COLO829 (cell line): ENCODE data around the gene FYB2.

Experiments used
- DNase-seq: peaks from one replicate; pipeline ENCODE4 v3.0.0; 2012; ENCODE audit warnings: low spot score

Gene FYB2

GRCh38 chr1:56819387-56819899 lies at the start of gene FYB2:
Gene FYB2, minus strand, starts transcription at chr1:56819404. Its CDS starts 114 bp downstream, at chr1:56819290.
- no peak for DNase-seq

- no peak for DNase-seq
Measured at GRCh38 chr1:56868761-56869160, 49.6 kb upstream of the FYB2 start.

DNA sequence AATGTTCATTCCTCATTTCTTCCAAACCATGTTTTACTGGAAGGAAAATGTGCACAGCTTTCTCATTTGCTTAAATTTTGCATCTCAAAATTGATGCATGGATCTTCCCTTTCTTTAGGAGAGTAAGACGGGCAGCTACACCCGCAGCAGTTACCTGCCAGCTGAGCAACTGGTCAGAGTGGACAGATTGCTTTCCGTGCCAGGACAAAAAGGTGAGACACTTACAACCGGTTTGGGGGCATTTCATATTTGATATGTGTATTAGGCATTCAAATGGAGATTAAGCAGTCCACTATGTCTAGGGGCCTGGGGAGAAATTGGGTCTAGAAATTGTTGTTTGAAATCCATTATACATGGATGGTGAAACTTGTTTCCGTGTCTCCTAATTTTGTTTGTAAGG lies 48.3 kb upstream of the FYB2 start:
- DNase-seq, result no peak

GRCh38 chr1:56866656-56867055 lies 47.5 kb upstream of the FYB2 start:
- DNase-seq, result no peak

DNA sequence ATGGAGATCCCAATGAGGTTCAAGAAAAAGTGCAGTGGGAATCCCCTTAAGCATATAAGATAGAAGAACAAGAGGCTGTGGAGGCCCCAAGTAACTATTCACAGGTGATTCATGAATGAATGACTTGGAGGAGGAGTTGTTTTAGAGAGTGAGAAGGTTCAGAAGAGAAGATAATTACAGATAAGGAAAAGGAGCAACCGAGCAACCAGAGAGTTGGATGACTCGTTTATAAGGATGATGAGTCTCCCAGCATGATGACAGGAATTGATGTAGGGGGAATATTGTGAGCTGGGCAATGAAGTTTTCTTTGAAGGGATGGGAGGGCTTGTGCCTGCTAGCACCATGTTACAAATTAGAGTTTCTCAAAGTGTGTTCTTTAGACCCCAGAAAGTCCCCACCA lies 45.2 kb upstream of the FYB2 start:
- DNase-seq, result no peak

- no peak for DNase-seq
Measured at GRCh38 chr1:56863265-56863992, 44.2 kb upstream of the FYB2 start.

DNA sequence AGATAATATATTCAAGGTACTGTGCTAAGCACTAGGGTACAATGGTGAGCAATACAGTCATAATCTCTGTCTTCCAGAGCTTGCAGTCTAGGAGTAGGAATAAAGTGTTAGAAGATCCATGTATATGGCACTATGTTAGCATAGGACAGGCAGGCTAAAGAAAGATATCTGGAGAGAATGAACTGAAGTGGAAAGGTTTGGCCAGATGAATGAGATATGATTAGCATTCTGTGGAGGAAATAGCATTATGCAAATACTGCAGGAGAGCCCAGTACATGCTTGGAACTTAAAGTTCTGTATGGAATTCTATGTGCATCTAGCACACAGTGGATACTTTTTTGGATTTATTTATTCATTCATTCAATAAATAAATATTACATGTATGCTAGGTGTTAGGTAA lies 40.1 kb upstream of the FYB2 start:
- no peak for DNase-seq

GRCh38 chr1:56856186-56856585 lies 37.0 kb upstream of the FYB2 start:
- no peak for DNase-seq

DNA sequence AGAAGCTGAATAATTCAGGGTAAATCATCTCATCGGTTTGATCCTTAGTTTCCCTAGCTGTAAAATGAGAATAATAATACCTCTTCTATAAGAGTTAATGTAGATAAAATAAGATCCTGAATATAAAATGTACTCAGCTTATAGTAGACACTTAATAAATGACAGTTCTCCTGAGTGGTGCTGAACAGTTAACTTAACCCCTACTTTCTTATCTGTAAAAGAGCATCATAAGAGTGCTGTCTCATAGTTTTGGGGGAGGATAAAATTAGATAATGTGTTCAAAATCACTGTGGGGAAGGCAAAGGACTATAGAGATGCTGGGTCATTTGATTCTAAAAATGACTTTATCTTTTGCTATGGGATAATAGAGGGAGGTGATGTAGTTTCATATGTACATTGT lies 36.0 kb upstream of the FYB2 start:
- DNase-seq, result no peak

- DNase-seq, result no peak
Measured at GRCh38 chr1:56854521-56855099, 35.4 kb upstream of the FYB2 start, which contains the start of gene C8A. Gene C8A, plus strand, starts transcription at chr1:56854797. Its CDS starts 105 bp downstream, at chr1:56854902.

DNA sequence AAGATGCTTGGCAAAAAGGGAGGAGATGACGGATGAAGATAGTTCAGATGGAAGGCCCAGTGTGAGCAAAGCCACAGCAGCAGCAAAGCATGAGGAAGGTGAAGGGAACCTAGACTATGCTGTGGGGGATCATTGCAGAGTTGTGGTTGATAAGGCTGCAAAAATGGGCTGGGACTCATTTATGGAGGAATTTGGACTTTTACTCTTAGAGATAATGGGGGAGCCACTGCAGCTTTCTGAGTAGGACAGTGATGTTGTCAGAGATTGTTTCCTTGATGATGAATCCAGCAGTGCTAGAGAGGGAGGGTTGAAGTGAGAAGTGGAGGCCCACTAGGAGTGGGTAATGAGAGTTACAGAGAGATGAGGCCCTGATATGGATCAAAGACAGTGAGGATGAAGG lies 33.3 kb upstream of the FYB2 start:
- no peak for DNase-seq

DNA sequence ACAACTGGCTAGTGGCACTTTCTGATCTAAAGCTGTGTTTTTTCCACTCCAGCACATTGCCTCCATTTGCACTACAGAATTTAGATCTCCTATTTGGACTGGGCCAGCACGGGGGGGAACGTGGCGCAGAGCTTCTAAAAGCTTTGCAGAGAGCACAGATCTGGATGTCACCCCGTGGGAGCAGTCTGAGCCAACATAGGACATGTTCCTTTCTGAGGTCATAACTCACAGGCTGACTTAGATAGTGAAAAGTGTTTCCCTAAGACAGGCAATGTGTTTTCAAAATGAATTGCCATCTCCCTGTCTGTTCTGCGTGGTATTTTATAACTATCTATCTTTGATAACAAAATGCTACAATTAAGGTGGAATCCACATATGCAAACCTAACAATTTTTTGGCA lies 31.7 kb upstream of the FYB2 start:
- DNase-seq, result no peak

DNA sequence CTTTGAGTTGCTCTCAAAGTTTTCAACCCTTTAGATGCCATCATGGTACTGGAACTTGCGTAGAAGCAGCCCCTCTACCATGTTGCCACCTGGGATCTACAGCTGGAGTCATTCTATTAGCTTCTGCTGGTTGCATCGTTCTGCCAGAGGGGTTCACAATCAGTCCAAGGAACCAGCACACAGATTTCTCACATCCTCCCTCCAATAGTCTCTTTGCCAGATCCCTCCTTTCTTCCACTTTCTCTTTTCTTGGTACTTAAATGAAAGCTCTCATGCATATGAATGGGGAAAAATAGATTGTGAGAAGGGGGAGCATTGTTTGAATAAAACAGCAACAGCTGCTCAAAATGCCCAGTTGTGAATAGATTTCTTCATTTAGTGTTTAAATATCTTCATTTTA lies 31.2 kb upstream of the FYB2 start:
- DNase-seq, result no peak

- DNase-seq, result no peak
Measured at GRCh38 chr1:56849750-56850149, 30.5 kb upstream of the FYB2 start.

DNA sequence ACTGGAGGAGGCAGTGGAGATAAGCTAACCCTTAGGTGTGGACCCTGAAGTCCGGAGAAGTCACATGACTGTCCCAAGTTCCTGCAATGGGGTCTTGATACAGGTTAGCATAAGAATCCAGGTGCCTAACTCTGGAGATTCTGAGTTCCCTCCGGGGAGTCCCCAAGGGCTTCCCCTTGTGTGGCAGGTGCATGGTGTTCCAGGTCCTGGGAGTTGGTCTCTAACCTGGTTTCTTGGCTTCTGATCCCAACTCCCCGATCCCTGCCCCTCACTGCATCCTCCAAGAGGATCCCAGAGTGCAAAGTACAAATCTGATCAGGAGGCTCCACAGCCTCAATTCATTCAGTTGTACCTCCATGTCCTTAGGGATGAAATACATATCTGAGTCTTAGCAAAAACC lies 26.1 kb upstream of the FYB2 start:
- DNase-seq, result no peak

GRCh38 chr1:56844545-56845136 lies 25.4 kb upstream of the FYB2 start:
- DNase-seq, result no peak

DNA sequence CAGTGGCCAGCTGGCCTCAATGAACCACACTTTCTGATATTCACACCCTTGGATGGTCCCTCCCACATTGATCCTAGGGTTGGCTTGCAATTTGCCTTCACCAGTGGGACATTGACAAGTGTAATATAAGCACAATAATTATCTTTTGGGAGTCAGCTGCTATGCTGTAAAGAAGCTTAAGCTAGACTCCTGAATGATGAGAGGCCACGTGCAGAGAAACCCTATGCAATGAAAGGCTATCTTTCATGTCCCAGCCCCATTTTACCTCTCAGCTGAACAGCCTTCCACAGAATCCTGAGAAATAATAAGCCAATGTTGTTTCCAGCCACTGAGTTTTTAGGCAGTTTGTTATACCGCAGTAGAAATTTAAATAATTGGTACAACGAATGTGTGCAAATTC lies 24.3 kb upstream of the FYB2 start:
- DNase-seq, result no peak

DNA sequence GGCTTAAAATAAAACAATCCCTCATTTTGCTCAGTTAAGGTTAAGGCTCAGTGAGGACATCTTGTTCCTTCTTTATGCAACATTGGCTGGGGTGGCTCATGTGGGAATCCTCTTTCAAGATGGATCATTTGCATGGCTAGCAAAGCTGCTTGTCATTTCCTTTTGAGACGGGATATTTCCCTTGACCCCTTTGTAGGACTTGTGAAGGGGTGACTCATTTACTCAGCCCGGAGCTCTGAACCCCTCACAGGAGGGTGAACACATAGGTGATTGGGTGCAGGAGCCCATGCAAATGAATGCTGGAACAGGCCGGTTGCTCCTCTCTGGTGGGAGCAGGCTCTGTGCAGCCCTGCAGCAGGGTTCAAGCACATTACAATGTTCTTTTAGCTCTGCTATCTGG lies 19.6 kb upstream of the FYB2 start:
- DNase-seq, result no peak

DNA sequence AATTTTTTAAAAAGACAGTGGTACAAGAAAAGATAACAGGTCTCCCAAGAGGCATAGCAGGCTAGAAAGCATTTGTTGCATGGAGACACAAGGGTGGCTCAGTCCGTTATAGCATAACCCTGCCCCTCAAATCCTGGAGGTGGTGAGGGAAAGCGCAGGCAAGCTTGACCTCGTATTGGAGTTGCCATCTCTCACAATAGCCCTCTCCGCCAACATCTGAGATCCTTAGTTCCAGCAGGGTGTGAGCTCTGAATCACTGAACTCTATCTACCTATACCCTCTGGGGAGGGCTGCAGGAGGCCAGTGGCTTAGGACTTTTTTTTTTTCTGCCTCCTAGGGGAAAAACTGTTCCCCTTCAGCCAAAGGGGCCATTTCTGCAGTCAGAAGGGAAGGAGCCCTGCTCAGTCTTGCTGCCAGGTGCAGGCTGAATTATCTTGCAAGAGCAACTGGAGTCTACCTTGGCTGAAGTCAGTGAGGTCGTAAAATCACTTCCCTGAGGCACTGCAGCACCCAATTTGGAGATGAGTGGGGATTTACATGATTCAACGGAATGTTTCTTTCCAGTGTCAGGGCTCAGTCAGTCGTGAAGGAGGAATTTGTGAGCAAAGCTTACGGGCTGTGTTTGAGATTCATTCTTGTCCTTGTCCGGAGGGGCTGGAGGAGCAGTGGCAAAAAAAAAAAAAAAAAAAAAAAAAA lies 18.2 kb upstream of the FYB2 start:
- DNase-seq, result no peak

- DNase-seq, result no peak
Measured at GRCh38 chr1:56836359-56836758, 17.2 kb upstream of the FYB2 start.

DNA sequence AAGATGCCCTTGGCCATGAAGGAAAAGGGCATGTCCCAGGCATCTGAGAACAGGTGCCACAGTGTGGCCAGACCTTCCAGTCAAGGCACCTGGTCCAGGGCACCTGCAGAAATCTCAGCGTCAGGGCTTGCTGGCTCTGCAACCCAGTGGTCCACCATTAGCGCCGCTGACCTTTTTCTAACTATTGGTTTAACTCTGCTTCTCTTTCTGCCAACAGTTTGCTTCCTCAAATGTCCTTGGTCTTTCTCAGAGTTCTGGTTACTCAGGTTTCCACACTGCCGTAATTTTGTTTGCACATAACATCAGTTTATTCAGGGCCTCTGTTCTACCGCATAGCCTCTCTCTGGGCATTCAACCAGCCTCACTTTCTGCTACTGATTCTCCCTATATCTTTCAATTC lies 16.5 kb upstream of the FYB2 start:
- DNase-seq, result no peak

DNA sequence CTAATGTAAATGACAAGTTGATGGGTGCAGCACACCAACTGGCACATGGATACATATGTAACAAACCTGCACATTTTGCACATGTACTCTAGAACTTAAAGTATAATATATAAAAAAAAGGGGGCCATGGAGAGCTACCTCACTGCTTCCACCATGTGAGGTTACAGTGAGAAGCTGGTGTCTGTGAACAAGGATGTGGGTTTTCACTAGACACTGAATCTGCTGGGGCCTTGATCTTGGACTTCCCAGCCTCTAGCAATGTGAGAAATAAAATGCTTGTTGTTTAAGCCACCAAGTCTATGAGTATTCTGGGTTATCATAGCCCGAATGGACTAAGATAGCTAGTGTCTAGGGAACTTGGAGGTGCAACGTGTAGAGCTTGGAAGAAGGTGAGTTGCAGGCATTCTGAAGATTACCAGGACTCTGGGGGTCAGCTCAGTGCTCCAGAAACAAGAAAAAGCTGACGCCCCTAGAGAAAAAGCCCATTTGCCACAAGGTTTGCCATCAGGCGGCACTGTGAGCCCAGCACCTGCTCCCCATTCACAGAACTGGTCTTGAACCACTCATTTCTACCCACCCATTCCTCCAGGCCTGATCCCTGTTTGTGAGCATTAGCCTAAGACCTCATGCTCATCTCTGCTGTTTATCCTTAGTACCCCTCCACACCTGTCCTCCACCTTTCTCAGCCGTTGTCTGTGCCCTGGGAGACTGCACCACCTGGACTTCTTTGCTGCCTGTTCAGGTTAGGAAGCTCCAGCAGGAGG lies 15.1 kb upstream of the FYB2 start:
- DNase-seq, result no peak
